HG02938 (cell line): ENCODE measurements around the gene GATA5.

ENCODE experiments used
- ATAC-seq: cut with Tn5 transposase; IDR thresholded peaks from one replicate; pipeline ENCODE4 v1.9.1; 2021; ENCODE audit warnings: mild to moderate bottlenecking, moderate library complexity; ENCODE audit not compliant: unreplicated experiment

GATA5 gene, protein sequence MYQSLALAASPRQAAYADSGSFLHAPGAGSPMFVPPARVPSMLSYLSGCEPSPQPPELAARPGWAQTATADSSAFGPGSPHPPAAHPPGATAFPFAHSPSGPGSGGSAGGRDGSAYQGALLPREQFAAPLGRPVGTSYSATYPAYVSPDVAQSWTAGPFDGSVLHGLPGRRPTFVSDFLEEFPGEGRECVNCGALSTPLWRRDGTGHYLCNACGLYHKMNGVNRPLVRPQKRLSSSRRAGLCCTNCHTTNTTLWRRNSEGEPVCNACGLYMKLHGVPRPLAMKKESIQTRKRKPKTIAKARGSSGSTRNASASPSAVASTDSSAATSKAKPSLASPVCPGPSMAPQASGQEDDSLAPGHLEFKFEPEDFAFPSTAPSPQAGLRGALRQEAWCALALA

DNA sequence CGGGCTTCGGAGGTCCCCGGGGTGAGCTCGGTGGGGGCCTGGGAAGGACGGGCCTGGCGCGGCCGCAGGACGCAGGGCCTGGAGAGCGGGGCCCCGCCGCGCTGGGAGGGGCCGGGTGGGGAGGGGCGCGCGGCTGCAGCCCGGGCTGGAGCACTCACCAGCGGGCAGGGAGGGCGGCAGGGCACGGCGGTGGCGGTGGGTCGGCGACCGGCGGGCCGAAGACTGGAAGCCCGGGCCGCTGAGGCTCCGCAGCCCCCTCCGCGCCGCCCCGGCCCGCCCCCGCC is at the start of gene GATA5:
Gene GATA5 (minus strand): TSS at position 224 of the 284 bp plus-strand sequence. CDS start 474 bp downstream, outside the sequence.
- no peak for ATAC-seq

DNA sequence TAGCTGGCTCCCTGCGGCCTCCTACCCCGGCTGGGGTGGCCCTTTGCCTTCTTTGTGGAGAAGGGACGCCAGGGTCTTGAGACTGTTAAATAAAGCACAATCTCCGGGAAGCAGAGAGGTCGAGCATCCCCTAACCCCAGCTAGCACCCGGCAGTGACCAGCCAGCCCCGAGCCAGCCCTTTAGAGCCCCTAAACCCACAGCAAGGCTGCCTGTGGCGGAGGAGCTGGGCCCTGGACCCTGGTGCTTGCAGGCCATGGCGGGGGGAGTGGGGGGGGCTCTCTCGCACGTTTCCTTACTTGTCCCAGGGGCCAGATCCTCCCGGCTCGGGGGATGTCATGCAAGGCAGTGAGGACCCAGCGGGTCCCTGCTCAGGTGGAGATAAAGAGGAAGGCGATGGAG is 49.2 kb upstream of the GATA5 start:
- ATAC-seq: no peak

DNA sequence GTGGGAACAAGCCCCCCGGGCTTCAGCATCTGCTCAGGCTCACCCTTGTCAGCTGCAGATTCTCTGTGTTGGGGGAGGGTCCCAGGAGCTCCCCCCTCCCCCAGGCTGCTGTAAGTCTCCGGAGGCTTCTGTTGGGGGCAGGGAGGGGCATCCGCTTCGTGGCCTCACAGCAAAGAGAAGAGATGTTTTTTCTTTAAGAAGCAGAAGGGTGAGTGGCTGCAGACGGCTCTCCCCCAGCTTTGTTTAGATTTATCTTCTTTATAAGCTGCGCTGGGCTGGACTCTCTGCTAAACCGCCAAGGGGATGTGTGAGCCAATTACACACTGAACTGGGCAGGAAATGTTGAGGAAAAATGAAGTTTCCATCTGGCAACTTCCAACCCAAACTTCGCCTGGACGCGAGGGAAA is 48.7 kb upstream of the GATA5 start:
- no peak for ATAC-seq

DNA sequence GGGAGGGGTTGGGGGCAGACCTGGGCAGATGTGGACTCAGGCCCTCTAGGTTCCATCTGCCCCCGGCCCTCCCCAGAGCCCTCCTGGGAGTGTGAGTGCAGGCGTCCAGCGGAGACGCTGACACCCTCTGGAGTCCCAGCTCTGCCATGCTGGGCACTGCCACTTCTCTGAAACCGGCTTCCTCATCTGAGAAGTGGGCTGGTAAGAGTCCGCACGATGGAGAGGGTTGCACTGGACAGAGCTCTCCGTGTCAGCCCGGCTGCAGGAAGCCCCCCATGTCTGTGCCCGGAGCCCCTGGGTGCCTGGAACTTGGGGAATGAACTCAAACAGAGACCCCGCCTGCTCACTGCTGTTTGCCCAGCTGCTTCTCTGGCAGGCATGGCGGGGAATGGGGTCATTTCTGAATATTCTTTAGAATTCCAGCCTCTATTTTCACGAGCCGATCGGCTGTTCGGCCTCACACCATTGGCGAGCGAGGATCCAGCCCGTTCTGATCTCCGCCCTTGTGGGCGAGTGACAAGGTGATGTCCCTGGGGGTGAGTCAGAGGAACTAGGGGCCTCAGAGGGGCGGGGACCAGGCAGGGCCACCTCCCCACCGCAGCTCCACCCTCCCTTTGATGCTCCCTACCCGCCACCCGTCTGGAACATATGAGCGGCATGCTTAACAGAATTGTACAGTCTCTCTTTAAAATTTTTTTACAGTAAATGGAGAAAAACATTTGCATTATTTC is 47.8 kb upstream of the GATA5 start:
- ATAC-seq: no peak

DNA sequence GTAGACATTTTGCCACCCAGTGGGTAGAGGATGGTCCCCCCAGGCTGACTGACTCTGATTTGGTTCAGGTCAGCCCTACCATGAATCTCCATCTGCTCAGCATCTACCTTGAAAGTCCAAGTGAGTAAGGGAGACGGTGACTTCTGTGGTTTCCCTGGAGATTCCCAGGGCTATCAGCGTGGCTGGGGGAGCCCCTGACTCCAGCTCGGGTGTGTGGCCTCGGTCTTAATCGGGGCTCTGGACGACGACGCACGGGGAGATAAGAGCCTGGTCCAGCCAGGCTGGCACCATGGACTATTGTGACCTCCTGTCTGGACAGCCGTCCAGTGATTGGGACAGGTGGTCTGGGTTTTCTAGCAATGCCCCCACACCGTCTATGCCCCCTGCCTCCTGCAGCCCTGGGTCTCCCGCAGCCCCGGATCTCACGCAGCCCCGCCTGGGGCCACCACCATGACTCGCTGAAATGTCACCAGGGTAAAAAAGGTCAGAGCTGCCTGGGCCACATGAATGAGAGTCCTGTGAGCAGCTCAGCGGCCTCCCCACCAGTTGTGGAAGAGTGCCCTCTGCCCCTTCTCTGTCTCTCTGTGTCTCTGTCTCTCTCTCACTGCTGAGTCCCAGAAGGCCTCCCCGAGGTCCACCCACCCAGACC is 47.1 kb upstream of the GATA5 start:
- no peak for ATAC-seq

DNA sequence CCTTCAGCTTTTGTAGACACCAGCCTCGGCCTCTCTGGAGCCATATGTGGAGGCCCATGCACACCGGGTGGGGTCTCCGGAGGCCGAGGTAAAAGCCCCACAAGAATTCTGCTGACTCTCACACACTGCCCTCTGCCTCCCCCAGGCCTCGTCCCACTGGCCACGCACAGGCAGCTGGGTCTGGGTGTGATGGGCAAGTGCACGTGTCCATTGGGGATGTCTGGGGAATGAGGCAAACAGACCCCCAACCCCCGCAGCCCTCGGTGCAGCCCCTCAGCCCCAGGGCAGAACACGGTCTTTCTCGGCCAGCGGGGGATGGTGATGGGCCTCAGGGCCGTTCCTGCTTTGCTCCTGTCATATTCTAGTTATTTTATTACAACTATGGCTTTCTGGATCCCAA is 44.0 kb upstream of the GATA5 start:
- no peak for ATAC-seq

DNA sequence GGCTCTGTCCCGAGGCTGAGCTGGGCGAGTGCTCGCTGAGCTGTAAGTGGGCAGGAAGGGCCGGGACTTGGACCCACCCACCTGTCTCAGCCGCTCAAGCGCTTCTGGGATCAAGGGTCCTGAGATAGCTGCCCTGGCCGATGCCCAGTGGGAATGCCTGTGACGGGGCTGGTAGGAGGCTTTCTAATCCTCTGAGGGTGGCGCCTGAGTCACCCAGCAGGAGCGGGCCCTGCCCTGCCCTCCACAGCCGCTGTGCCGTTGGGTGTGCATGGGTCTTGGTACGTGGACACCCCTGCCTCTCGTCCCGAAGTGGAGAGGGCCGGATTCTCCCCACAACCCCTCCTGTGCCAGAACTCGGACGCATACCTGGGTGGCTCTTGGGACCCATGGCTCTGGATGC is 43.1 kb upstream of the GATA5 start:
- no peak for ATAC-seq

DNA sequence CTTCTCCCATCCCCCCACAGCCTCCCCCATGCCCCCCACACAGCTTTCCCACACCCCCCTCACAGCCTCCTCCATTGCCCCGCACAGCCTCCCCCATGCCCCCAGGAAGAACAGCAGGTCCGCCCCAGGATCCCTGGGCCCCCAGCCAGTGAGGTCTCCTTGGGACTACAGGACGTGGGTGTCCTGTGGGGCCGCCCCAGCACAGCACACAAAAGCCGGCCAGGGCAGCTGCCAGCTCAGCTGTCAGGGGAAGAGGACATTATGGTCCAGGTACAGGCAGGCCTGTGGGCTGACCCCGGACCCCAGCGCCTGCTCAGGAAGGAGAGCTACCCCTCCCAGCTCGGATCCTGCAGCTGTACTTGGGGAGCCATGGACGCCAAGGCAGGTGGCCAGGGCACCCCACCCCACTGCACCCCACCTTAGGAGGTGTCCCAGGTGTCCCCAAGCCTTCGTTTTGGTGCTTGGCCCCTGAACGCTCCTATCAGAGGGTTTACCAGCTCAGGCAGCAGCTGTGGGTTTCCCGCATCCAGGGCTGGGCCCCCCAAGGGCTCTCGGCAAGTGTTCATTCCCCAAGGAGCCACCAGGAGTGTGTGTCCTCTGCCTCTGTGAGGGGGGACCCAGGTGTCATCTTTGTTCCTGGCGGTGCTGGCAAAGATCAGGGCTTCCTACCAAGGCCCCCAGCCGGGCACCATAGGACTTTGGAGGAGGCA is 42.3 kb upstream of the GATA5 start:
- ATAC-seq: no peak

DNA sequence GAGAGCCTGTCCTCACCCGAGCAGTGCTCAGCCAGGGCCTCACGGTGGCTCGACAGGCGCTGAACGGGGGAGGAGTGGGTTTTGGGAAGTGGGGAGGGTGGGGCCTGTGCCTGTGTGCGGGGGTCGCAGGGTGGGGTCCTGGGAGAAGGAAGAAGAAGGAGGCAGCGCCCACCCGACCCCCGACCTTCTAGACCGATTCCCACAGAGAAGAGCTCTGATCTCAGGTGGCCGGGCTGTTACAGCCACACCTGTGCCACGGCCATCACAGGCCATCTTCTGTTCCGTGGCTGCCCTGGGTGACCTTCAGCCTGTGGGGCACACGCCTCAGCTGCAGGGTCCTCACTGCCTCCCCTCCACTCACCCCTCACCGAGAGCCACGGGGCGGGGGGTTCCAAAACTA is 41.4 kb upstream of the GATA5 start:
- no peak for ATAC-seq

DNA sequence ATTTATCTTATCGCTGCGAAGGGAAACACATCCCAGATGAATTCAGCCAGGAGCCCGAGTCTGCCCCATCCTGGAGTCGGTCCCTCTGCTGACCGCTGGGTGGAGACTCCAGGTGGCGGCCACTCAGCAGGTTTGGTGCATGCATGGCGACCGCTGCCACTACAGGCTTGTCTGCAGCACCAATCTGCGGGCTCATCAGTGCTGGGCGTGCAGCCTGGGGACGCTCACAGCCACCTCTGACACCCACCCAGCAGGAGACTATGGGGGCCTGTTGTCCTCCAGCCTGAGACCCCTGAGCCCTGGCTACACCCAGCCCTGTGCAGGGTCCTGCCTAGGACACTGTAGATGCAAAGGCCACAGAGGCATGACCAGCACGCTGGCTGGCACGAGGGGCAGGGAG is 40.5 kb upstream of the GATA5 start:
- no peak for ATAC-seq

DNA sequence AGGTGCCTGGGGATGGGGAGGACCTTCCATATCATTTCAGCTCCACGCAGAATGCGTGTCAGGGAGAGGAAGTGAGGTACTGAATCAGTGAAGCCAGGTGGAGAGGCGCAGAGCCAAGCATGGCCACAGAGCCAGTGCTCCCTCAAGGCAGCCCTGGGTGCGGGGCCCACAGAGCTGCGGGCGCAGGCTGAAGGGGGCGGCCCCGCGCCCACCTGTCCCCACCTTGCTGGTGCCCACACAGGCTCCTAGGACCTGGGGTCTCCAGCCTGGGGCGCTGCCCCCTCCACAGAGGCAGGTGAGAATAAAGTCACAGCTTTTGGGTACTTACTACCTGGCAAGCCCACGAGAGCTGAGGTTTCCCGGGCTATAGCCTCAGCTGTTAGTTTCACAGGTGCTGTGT is 40.0 kb upstream of the GATA5 start:
- no peak for ATAC-seq

DNA sequence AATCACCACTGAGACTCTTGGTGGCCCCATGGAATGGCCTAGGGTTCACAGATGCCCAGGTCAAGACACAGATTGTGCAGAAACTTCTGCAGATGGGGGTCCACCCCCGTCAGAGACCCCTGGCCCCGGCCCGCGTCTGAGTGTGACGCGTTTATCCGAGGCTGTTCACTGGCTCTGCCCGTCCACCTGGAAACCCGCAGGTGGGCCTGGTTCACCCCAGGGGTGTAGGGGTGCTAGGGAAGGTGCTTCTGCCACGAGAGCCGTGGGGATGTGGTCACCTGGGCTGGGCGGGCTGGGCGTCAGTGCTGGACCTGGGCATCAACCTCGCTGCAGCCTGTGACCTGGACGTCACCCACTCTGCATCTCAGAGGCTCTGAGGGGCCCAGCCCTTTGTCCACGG is 39.5 kb upstream of the GATA5 start:
- ATAC-seq: no peak

DNA sequence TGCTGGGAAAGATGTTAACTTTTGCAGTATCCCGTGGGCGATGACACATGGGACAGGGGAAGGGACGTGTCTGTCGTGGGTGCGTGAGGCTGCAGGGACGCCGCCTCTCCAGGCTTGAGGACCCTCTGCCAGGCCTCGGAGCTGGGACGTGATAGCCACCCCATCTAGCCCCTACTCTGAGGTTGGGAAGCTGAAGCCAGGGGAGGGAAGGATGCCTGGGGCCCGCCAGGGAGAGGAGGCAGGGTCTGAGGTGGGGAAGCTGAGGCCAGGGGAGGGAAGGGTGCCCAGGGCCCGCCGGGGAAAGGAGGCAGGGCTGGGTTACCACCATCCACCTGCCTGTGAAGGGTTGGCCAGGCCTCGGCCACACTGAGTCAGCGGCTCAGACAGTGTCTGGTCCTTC is 38.2 kb upstream of the GATA5 start:
- no peak for ATAC-seq

DNA sequence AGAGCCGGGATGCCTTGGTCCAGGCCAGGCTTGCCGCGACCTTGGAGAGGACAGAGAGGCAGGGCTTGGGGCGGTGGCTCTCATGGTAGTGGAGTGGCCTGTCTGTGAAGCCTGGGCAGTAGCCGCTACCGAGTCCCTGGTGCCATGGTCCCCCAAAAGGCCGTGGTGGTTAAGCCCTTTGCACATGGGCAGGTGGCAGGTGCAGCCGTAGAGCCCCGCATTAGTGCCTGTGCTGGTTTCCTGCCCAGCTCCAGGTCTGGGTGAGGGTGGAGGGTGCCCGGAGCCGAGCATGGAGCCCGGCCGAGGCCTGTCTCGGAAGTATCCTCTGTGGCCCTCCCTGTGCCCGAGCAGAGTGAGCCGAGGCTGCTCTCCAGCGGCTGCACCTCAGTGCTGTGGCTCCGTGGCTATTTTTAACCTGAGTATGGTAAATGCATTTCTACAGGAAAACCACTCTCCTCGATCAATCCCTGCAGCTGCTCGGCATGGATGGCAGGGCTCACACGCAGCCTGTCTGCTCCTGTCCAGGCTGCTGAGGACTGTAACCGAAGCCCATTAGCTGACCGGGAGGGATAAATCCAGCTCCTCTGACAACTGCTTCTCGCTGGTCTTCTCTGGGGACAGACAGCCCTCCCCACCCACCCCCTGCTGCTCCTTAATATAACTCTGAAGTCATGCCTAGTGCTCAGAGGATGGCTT is 36.3 kb upstream of the GATA5 start:
- ATAC-seq: no peak

DNA sequence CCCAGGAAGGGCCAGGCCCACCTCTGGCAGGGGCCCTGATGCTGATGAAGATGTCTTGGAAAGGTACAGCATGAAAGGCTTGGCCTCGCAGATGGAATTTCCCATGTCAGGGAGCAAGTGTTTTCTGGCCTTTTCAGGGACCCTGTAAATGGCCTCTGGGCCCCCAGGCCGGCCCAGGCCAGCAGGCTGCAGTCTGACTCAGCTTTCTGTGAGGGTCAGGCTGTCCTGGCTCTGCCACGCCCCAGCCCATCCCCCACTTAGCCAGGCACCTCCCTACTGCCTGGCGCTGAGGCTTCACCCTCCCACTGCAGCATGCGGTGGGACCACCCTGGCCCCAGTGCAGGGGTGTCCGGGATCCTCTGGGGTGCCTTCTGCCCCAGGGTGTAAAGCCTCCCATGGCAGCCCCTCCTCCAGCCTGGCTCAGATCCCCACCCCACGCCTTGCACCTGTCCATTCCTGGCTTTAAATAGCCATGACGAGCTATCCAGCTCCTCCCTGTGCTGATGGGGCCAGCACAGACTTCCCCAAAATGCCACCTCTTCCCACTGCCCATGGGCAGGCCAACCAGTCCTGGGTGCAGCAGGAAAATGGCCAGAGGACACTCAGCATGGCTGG is 35.6 kb upstream of the GATA5 start:
- no peak for ATAC-seq

DNA sequence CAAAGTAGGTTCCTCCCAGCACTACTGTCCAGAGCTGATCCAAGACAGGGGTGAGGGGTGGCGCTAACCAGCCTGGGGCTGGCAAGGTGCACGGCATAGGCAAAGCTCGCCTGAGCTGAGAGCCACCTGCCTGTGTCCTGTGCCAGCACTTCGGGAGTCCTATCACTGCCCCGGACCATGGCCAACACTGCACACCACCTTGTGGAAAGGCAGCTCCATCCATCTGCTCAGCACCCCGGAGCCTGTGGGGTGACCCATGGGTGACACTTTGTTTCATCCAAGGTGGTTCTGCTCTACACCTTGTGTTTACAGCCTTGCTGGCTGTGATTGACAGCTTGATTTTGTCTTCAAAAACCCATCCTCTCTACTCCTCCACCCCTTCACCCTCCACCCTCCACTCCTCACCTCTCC is 32.9 kb upstream of the GATA5 start:
- no peak for ATAC-seq

DNA sequence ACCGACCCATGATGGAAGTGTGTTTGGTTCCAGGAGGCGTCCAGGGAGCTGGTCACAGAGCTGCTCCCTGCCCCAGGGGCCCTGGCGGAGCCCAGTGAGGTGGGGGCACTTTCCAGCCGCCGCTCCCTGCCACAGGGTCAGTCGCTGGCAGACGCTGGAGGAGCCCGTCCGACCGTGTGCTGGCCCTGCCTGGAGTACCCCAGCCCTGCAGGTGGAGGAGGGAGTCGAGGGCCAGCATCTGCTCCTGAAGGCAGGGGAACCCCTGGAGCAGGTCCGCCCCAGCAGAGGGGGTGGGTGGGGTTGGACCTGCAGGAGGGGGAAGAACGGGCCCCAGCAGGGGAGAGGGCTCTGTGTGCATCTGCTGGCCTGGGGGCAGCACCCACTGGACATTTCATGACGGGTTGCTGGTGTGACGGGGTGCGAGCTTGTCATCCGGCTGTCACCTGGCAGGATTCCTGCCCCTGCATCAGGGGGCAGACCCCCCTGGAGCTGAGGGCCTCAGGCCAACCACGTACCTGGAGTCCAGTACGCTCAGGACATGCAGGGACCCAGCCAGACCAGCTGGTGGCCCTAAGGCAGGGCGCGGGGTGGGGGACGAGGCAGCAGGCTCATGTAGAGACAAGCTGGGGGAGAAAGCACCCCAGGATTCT is 32.3 kb upstream of the GATA5 start:
- no peak for ATAC-seq

DNA sequence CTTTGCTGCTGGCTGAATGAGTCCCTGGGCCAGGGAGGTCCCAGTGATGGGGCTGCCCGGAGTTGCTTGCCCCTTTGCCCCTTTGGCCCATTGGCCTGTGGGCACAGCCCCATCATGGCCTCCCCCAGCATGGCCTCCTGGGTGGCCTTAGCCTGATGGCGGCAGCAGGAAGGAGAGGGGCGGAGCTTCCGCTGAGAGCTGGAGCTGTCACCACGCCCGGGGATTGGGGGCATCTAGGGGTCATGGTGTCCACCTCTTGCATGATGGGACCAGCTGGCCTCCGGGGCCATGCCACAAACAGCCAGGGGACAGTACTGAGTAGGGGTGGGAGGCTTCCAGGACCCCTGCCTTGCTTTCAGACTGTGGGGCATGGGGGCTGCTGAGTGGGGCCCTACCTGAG is 31.5 kb upstream of the GATA5 start:
- ATAC-seq: no peak

DNA sequence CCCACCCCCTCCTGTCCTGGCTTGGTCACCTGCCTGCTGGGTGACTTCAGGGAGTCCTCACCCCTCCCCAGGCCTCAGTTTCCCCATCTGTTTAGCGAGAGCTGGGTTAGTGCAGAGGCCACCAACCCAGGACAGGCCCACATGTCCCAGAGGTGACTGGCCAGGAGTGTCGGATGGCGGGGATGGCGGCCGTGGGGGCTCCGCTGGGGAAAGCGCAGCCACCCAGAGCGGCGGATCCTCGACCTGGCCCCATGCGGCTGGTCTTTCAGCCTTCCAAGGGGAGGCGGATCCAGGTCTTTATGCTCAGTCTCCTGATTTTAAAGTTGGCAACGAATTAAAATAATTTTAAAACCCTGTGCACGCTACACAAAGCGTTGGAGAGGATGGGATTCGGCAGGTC is 31.0 kb upstream of the GATA5 start:
- no peak for ATAC-seq

DNA sequence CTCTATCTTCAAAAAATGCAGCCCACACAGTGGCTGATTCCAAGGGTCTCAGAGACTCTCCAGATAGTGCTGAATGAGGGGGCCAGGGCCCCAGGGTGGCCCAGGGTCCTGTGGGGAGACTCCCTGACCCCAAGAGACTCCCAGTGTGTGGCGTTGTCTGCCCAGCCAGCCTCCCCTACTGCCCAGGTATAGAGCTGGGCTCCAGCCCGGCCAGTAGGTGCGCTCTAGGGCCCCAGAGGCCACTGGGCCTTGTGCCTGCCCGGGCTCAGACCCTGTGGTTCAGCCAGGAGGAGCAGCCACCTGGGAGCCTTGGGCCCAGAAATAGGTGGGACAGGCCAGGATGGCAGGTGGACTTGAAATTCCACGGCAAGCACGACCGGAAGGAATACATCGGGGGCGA is 30.3 kb upstream of the GATA5 start:
- ATAC-seq: no peak
